HG03575 (cell line): Measurements from ENCODE around the gene DMTF1.

Experiments
- ATAC-seq: cut with Tn5 transposase; IDR thresholded peaks from one replicate; pipeline ENCODE4 v1.9.1; 2021; ENCODE audit not compliant: unreplicated experiment, insufficient number of reproducible peaks, low FRiP score; ENCODE audit errors: extremely low read depth

The DMTF1 gene

GRCh38 chr7:87139514-87139913 is 12.7 kb upstream of the DMTF1 start:
- no peak for ATAC-seq

- no peak for ATAC-seq
Observed at GRCh38 chr7:87140271-87140748, 11.9 kb upstream of the DMTF1 start.

- peak; percentile 98 for ATAC-seq
Observed at GRCh38 chr7:87144173-87144657, 8.0 kb upstream of the DMTF1 start.

GRCh38 chr7:87146740-87147386 is 5.4 kb upstream of the DMTF1 start:
- ATAC-seq = no peak

- ATAC-seq = no peak
Observed at GRCh38 chr7:87147500-87147899, 4.8 kb upstream of the DMTF1 start.

- ATAC-seq = no peak
Observed at GRCh38 chr7:87148332-87148955, 3.8 kb upstream of the DMTF1 start.

GRCh38 chr7:87151002-87151728 is 1.1 kb upstream of the DMTF1 start:
- ATAC-seq = no peak

GRCh38 chr7:87151729-87152111 is 533 bp upstream of the DMTF1 start:
- peak; percentile 12 for ATAC-seq

- ATAC-seq = no peak
Observed at GRCh38 chr7:87152897-87153641, 816 bp downstream of the DMTF1 start.

GRCh38 chr7:87154166-87154565 is 1.9 kb downstream of the DMTF1 start:
- ATAC-seq = no peak

- no peak for ATAC-seq
Observed at GRCh38 chr7:87154569-87154968, 2.3 kb downstream of the DMTF1 start.

GRCh38 chr7:87155788-87156187 is 3.5 kb downstream of the DMTF1 start:
- no peak for ATAC-seq

- no peak for ATAC-seq
Observed at GRCh38 chr7:87156709-87157108, 4.5 kb downstream of the DMTF1 start.

GRCh38 chr7:87159538-87159937 is 7.3 kb downstream of the DMTF1 start:
- no peak for ATAC-seq

- no peak for ATAC-seq
Observed at GRCh38 chr7:87164433-87164832, 12.2 kb downstream of the DMTF1 start.

GRCh38 chr7:87170828-87171227 is 18.6 kb downstream of the DMTF1 start:
- ATAC-seq = no peak

GRCh38 chr7:87171282-87171934 is 19.2 kb downstream of the DMTF1 start:
- ATAC-seq = no peak

- ATAC-seq = no peak
Observed at GRCh38 chr7:87173471-87173870, 21.2 kb downstream of the DMTF1 start.

- ATAC-seq = no peak
Observed at GRCh38 chr7:87178320-87178719, 26.1 kb downstream of the DMTF1 start.
